IPS DF 4.7 (cell line): ENCODE data around the gene LRCH2.

Source experiments
- DNase-seq: peaks from one replicate; pipeline ENCODE4 v3.0.0-alpha.2; 2013; ENCODE audit warnings: low spot score; ENCODE audit errors: extremely low read depth

The LRCH2 gene

GRCh38 chrX:115068896-115069295 lies 165.0 kb downstream of the LRCH2 start:
- DNase-seq, result no peak

GRCh38 chrX:115067812-115068211 lies 166.1 kb downstream of the LRCH2 start:
- DNase-seq, result no peak

- no peak for DNase-seq
Observed at GRCh38 chrX:115065304-115065703, 168.6 kb downstream of the LRCH2 start.
